ENCODE data around the gene ZKSCAN7.

The ZKSCAN7 gene
- long read RNA-seq, result 0 reads

DNA sequence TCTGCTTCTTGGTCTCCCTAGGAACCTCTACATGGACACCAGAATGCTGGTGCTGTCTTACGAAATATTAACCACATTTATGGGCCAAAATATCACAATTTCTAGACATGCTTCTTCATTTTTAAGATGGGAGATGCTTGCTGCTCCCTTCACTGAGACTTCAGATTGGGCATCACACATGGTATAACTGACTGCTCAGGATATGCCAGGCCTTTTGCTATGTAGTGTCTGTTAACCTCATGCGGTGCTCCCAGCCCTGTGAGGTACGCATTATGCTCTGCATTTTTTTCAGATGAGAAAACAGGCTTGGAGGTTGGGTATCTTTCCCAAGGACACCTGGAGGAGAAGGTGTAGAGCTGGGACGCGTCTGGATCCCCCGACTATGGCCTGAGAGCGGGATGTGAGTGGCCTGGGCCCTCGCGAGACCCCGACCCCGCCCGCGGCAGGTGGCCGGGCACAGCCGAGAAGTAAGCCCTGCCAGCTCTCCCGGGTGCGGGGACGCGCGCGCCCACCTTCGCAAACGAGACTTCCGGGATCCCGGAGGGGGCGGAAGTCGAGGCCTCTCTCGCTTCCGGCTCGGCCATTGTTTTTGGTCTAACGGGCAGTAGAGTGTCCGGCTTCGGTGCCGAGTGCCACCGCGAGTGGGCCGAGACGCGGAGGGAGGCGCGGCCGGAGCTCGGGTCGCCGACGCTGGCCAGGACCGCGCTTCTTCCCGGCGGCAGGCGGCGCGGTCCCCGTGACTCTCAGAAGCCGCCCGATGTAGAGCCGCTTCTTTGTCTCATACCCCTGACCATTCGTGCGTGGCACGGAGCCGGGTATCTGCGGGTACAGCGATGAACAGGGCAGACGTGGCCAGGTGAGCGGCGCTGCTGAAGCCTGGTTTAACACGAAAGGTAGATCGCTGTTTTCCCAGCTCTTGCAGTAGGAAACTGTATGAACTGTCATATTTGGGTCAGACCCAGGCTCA lies at the start of gene ZKSCAN7:
Gene ZKSCAN7, plus strand, starts transcription at position 568 of the 967 bp plus-strand sequence. CDS start 1,855 bp downstream, outside the sequence.
- Histone ChIP-seq H3K4me3 (replicated peaks; ENCODE audit: insufficient read depth, low read length) (no peak within 1 kb of the TSS), H3K27me3 (ENCODE audit: insufficient read depth, poor library complexity, severe bottlenecking) (no peaks in the 10 kb centered on the region), H3K27ac (replicated peaks) (no peak within 1 kb of the TSS)
- DNase-seq (ENCODE audit: low read depth in 1 of 2, low spot score in 1 of 2), result peak; percentile 3 to 6
- TF ChIP-seq, protein P1, sequence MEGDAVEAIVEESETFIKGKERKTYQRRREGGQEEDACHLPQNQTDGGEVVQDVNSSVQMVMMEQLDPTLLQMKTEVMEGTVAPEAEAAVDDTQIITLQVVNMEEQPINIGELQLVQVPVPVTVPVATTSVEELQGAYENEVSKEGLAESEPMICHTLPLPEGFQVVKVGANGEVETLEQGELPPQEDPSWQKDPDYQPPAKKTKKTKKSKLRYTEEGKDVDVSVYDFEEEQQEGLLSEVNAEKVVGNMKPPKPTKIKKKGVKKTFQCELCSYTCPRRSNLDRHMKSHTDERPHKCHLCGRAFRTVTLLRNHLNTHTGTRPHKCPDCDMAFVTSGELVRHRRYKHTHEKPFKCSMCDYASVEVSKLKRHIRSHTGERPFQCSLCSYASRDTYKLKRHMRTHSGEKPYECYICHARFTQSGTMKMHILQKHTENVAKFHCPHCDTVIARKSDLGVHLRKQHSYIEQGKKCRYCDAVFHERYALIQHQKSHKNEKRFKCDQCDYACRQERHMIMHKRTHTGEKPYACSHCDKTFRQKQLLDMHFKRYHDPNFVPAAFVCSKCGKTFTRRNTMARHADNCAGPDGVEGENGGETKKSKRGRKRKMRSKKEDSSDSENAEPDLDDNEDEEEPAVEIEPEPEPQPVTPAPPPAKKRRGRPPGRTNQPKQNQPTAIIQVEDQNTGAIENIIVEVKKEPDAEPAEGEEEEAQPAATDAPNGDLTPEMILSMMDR (IDR thresholded peaks at IDR 0.05; ENCODE audit: insufficient read depth, low read length), result no peak
- TF ChIP-seq POLR2AphosphoS5 (IDR thresholded peaks at IDR 0.05; ENCODE audit: low read depth) (no peak), GABPA (IDR thresholded peaks at IDR 0.05; ENCODE audit: low read depth) (peak; percentile 60), SPI1 (IDR thresholded peaks at IDR 0.05; ENCODE audit: borderline replicate concordance, low read depth) (no peak)
- TF ChIP-seq, protein P2, sequence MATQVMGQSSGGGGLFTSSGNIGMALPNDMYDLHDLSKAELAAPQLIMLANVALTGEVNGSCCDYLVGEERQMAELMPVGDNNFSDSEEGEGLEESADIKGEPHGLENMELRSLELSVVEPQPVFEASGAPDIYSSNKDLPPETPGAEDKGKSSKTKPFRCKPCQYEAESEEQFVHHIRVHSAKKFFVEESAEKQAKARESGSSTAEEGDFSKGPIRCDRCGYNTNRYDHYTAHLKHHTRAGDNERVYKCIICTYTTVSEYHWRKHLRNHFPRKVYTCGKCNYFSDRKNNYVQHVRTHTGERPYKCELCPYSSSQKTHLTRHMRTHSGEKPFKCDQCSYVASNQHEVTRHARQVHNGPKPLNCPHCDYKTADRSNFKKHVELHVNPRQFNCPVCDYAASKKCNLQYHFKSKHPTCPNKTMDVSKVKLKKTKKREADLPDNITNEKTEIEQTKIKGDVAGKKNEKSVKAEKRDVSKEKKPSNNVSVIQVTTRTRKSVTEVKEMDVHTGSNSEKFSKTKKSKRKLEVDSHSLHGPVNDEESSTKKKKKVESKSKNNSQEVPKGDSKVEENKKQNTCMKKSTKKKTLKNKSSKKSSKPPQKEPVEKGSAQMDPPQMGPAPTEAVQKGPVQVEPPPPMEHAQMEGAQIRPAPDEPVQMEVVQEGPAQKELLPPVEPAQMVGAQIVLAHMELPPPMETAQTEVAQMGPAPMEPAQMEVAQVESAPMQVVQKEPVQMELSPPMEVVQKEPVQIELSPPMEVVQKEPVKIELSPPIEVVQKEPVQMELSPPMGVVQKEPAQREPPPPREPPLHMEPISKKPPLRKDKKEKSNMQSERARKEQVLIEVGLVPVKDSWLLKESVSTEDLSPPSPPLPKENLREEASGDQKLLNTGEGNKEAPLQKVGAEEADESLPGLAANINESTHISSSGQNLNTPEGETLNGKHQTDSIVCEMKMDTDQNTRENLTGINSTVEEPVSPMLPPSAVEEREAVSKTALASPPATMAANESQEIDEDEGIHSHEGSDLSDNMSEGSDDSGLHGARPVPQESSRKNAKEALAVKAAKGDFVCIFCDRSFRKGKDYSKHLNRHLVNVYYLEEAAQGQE (IDR thresholded peaks at IDR 0.05; ENCODE audit: insufficient replicate concordance, low read depth), result no peak

DNA sequence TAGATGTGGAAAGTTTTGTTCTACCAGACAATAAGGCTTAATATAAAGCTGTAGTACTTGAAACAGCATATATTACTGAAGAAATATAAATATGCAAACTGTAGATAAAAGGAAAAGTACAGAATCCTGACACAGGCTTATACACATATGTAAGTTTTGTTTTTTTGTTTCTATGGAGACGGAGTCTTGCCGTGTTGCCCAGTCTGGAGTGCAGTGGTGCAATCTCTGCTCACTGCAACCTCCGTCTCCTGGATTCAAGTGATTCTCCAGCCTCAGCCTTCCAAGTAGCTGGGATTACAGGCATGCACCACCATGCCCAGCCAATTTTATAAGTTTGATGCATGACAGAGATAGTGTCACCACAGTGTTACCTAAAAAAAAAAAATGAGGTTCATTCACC lies 48.4 kb upstream of the ZKSCAN7 start:
- Histone ChIP-seq H3K27ac (replicated peaks) (no peak overlapping the region), H3K27me3 (ENCODE audit: insufficient read depth, poor library complexity, severe bottlenecking) (no peaks in the 10 kb centered on the region), H3K4me3 (replicated peaks; ENCODE audit: insufficient read depth, low read length) (no peak overlapping the region)
- DNase-seq (ENCODE audit: low read depth in 1 of 2, low spot score in 1 of 2), result no peak
- TF ChIP-seq SPI1 (IDR thresholded peaks at IDR 0.05; ENCODE audit: borderline replicate concordance, low read depth) (no peak), GABPA (IDR thresholded peaks at IDR 0.05; ENCODE audit: low read depth) (no peak), POLR2AphosphoS5 (IDR thresholded peaks at IDR 0.05; ENCODE audit: low read depth) (no peak)
- TF ChIP-seq, protein P2 (IDR thresholded peaks at IDR 0.05; ENCODE audit: insufficient replicate concordance, low read depth), result no peak
- TF ChIP-seq, protein P1 (IDR thresholded peaks at IDR 0.05; ENCODE audit: insufficient read depth, low read length), result no peak

DNA sequence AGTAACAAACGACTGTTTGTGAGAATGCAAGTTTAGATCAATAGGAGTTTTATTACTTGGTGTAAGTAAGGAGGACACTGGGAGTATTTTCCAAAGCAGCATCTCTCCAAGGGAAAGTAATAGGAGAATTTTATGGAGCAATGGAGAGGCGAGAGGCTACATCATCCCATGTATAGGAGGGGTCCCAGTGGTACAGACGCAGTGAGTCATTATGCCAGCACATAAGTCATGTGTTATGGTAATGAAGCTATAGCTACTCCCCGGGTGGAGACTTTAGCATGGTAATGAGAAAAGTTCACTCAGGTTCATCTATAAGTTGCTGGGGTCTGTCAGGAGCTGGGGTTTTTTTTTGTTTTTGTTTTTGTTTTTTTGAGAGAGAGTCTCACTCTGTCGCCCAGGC lies 48.0 kb upstream of the ZKSCAN7 start:
- TF ChIP-seq, protein P1 (IDR thresholded peaks at IDR 0.05; ENCODE audit: insufficient read depth, low read length), result no peak
- TF ChIP-seq, protein P2 (IDR thresholded peaks at IDR 0.05; ENCODE audit: insufficient replicate concordance, low read depth), result no peak
- TF ChIP-seq POLR2AphosphoS5 (IDR thresholded peaks at IDR 0.05; ENCODE audit: low read depth) (no peak), SPI1 (IDR thresholded peaks at IDR 0.05; ENCODE audit: borderline replicate concordance, low read depth) (no peak), GABPA (IDR thresholded peaks at IDR 0.05; ENCODE audit: low read depth) (no peak)

More for the DNA sequence above, 48.0 kb upstream of the ZKSCAN7 start:
- no peak for DNase-seq (ENCODE audit: low read depth in 1 of 2, low spot score in 1 of 2)
- H3K27me3 ChIP-seq (ENCODE audit: insufficient read depth, poor library complexity, severe bottlenecking), result no peaks in the 10 kb centered on the region
- H3K4me3 ChIP-seq (replicated peaks; ENCODE audit: insufficient read depth, low read length), result no peak overlapping the region
- H3K27ac ChIP-seq (replicated peaks), result no peak overlapping the region

Measured in HL-60 (cell line).